NCI-H2196 treated with DMSO at 0.1 percent for 48 hours (cell line): ENCODE results near the gene ASPSCR1.

ENCODE experiments used
- DNase-seq: peaks from one replicate; lab custom pipeline; 2025; ENCODE audit not compliant: unreplicated experiment; lab: John Stamatoyannopoulos, UW

ASPSCR1 gene

DNA sequence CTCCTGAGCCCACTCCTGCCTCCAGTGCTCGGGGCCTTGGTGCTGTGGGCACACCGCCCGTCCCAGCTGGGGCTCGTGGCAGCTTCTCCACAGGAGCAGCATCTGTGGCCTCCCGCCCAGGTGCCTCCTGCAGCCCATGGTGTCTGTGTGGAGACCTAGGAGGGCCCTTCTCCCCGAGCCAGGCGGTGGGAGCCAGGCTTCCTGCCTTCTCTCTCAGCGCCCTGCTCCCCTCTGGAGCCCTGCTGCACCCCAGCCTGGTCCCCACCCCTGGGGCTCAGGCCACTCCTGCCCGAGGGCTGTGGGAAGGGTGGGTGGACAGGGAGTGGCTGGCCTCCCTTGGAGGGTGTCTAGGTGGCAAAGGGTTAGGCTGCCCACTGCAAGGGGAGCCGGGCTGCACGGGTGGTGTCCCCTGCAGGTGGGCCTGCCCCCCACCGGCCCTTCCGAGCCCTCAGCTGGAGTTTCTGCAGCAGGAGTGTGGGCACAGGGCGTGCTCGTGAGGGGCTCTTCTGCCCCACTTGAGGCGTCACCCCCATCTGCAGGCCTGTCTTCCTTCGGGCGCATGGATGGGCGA, 34.3 kb downstream of the ASPSCR1 start:
- DNase-seq, result no peak

DNA sequence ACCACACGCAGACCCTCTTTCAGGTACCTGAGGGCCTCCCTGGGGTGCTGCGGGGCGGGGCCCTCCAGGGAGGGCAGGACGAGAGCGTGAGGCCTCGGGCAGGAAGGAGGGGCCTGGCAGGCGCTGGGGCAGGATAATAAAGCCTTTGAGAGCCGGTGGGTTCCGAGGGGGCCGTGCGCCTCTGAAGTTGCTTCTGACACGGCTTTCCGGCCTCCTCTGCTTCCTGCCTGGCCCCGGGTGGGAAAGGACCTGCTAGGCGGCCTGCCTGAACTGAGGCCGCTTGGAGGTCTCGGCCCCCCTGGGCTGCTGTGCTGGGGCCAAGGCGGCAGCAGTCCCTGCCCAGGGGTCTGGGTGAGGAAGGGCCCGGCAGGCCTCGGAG, 34.8 kb downstream of the ASPSCR1 start:
- DNase-seq, result no peak

DNA sequence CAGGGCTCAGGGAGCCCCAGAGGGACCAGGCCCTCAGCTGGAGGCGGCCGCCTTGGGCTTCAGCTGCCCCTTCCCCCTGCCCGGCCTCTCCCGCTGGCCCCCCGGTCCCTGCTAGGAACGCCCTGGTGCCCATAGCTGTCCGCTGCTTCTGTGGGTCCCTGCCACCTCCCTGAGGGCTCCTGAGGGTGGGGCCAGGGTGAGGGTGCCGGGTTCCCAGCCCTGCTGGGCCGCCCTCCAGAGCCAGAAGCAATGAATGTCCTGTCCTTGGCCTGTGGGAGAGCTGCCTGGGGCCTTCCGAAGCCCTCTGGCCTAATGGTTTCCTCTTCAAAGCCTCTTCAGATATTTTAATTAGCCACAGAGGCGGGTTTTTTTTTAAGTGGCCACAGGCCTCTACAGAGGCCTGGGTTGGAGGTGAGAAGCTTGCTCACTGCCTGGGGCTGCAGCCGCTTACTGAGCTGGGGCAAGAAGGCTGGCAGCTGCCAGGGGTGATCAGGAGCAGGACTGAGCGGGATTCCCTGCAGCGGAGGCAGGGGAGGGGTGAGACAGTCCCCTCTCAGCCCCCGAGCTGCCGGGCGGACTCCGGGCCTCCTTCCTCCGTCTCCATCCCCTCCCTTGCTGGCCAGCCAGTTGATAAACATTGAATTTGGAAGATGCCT, 35.3 kb downstream of the ASPSCR1 start:
- DNase-seq, result peak; percentile 37

DNA sequence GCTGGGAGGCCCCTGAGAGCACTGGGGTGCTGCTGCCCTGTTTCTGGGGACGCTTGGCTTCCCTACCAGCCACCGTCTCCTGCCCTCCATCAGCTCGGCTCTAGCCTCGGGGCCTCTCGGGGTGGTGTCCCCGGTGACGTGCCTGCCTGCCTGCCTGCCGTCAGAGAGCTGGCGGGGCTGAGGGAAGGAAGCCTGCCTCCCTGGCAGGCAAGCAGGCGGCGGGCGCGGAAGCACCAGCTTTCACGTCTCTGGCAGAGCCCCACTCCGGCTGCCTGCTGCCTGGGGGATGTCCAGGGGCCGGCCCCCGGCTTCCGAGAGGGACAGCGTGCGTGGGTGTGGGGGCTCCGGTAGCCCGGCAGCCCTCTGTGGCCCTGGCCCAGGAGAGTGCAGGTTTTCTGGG, 35.9 kb downstream of the ASPSCR1 start:
- no peak for DNase-seq

DNA sequence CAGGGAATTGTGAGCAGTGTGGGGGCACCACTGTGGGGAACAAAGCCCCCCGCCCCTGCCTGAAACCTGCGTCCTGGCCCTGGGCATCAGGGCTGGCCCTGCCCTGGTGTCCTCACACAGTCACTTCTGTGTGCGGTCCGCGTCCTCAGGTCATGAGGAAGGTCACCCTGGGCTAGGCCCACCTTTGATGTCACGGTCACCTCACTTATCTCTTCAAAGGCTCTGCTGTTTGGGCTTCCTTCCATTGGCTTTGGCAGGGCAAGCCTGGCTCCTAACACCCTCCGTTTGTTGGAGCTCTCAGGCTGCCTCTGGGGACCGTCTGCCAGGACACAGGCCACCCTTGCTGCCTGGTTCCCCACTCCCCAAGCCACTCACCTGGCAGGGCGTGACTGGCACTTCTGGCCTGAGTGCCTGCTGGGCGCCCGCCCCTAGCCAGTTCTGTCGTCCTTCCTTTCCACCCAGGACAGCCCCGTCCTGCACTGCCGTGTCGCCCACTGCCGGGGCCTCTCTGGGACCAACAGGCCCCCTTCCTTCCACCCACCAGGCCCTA, 36.4 kb downstream of the ASPSCR1 start:
- no peak for DNase-seq

DNA sequence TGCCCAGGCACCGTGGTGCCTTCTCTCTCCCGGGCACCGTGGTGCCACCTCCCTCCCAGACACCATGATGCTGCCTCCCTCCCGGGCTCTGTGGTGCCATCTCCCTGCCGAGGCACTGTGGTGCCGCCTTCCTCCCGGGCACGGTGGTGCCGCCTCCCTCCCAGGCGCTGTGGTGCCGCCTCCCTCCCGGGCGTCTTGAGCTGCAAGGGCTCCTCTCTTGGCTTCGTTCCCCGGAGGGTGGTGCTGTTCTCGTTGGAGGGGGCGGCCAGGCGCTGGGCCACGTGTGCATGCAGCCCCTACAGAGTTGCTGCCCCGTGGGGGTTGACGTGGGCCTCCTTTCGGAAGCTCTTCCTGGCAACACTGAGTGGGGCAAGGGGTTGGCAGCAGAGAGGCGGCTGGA, 37.0 kb downstream of the ASPSCR1 start:
- DNase-seq, result no peak

DNA sequence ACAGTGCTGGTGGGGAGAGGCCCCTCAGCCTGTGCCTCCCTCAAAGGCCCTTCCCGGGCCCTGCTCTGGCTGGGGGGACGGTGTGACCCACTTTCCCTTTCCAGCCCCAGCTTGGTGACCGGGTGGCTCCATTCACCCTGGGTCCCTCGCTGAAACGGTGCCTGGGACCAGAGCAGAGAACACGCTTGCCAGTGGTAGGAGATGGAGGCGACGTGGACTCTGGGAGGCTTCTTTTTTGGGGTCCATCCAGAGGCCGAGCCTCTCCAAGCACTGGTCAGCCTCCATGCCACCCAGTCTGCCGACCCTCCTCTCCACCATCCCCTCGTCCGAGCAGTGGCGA, 37.5 kb downstream of the ASPSCR1 start:
- no peak for DNase-seq

DNA sequence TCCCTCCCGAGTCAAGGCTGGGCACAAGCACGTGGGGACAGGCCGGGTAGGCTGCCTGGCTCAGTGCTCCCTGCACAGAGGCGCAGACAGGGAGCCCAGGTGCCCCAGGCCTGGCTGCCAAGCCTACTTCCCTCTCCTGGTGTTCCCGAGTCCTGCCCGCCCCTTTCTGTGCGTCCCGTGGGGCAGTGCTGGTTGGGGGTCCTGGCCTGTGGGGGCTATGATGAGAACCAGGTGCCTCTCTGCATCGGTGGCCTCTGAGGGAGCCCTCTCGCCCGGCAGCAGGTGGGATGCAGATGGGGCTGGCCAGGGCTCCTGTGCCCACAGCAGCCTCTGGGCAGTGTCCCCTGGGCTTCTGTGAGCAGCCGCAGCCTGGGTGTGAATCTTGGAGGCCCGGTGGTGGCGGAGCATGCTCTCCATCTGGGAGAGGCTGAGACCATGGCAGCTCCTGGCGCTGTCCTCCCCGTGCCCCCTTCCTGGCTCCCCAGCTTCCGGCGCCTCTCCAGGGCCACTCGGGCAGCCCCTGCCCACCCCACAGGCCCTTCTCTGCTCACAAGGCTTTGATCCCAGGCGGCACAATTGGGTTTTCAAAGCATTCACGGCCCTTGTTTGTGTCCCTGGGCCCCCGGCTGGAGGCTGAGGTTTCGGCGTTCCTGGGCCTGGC, 38.0 kb downstream of the ASPSCR1 start:
- DNase-seq, result no peak

DNA sequence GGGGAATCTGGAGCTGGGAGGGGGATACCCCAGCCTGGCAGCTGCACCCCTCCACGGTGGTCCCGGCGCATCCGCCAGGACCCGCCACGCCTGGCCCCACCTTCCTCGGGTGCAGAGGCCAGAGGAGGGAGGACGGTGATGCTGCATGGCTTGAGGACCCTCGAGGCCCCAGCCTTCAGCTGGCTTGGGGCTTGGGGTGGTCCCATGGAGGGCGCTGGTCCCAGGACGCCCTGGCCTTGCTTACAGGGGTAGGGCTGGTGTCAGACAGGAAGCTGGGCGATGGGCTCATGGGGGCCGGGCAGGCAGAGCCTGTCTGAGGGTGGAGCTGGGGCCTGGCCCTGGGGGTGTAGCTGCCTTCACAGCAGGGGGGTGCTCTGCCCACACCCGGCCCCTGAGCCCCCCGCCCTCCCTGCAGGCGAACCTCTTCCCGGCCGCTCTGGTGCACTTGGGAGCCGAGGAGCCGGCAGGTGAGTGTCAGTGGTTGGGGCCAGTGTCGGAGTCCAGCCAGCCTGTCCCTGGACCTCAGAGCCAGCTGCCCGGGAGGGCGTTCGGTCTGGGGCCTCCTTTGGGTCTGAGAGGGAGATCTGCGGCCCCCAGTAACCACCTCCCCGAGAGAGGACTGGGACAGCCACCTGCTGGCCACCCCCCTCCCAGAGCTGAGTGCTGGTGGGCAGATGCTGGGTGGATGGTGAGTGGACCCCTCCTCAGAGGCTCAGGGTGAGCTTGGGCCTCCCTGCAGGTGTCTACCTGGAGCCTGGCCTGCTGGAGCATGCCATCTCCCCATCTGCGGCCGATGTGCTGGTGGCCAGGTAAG, 38.8 kb downstream of the ASPSCR1 start:
- no peak for DNase-seq

DNA sequence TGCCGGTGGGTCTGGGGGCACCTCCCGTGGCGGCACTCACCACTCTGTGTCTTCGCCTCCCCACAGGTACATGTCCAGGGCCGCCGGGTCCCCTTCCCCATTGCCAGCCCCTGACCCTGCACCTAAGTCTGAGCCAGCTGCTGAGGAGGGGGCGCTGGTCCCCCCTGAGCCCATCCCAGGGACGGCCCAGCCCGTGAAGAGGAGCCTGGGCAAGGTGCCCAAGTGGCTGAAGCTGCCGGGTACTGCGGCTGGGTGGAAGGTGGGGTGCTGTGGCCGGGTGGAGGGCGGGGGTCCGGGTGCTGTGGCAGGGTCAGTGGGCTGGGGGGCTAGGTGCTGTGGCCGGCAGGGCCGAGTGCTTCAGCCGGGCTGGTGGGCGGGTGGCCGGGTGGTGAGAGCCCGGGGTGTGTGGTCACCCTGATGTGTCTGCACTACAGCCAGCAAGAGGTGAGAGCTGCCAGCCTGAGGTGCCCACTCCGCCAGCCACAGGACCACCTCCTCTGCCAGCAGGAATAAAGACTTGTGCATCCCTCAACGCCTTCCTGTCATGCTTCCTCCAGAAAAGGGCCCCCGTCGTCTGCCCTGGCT, 39.5 kb downstream of the ASPSCR1 start:
- DNase-seq, result no peak

DNA sequence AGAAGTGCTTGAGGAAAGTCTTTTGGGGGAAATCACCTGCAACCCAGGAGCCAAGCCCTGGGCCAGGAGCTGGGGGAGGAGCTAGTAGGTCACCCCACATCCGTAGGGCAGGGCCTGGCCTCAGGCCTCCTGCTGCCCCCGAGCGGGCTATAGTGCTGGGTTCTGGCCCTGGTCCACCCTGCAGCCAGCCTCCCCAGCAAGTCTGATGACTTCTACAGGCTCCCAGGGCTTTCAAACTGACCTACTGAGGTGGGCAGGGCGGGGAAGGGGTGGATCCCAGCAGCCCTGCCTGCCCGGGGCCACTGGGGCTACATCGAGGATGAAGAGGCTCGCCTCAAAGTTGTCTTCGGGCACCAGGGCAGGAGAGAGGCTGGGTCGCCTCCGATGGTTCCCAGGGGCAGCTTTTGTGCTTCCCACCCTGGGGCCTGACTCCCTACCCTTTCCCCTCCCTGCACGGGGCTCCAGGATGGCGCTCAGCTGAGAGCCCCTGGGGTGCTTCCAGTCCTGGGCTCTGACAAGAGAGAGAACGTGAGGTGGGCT, 40.3 kb downstream of the ASPSCR1 start:
- DNase-seq, result no peak

DNA sequence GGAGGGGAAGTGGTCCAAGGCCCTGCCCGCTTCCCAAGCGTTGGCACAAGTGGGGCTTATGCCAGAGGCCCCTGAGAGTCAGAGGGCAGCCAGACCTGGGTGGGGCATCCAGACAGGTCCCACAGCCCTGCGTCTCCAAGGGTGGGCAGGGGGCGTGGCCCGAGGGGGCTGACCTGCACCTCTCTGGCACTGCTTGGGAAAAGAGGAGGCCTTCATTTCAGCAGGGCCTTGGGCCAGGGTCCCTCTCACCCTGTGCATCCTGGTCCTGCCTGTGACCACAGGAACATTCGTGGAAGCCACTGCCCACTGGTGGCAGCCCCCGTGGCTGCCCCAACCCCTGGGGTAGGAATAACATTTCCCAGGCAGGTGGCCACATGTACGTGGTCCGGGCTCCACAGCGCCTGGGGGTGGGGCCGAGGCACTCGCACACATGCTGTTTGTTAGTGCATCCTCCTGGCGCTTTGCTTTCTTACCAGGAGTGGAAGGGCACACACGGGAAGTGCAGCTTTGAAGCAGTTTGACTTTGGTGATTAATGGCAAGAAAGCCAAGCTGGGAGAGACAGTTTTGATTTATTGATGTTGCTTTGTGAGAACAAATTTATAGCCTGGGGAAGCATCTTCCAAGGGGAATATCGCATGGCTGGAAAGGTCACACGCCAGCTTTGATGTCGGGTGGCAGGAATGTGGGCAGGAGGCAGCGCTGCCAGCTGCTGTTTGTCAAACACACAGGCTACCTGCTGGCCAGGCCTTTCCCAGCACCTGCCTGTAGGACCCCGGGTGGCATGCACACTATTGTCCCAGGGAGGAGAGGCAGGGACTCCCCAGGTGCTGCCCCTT, 40.9 kb downstream of the ASPSCR1 start:
- peak; percentile 65 for DNase-seq

DNA sequence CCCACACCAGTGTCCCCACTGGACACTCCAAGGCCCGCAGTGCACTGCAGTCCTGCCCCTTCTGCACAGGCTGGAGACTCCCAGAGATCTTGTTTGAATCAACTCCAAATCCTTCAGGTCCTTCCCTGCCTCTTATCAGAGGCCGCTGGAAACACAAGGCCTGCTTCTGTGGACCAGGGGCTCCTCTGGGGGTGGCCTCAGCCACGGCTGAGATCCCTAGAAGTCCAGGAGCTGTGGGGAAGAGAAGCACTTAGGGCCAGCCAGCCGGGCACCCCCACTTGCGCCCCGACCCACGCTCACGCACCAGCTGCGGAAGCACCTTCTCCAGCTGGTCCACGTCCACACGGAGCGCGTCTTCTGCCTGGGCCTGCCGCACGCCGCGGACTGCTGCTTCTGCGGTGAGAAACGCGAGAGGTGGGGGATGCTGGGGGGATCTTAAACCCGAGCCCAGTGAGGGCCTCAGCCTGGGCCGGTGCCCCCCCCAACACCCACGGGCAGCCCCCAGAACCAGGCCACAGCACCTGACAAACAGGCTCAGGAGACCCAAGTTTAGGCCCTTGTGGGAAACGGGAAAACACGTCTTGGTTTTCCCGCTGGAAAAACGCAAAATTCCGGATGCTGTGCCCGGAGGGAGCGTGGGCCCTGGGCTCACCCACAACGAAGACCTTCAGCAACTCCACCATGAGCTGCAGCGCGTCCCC, 41.7 kb downstream of the ASPSCR1 start:
- DNase-seq, result no peak

DNA sequence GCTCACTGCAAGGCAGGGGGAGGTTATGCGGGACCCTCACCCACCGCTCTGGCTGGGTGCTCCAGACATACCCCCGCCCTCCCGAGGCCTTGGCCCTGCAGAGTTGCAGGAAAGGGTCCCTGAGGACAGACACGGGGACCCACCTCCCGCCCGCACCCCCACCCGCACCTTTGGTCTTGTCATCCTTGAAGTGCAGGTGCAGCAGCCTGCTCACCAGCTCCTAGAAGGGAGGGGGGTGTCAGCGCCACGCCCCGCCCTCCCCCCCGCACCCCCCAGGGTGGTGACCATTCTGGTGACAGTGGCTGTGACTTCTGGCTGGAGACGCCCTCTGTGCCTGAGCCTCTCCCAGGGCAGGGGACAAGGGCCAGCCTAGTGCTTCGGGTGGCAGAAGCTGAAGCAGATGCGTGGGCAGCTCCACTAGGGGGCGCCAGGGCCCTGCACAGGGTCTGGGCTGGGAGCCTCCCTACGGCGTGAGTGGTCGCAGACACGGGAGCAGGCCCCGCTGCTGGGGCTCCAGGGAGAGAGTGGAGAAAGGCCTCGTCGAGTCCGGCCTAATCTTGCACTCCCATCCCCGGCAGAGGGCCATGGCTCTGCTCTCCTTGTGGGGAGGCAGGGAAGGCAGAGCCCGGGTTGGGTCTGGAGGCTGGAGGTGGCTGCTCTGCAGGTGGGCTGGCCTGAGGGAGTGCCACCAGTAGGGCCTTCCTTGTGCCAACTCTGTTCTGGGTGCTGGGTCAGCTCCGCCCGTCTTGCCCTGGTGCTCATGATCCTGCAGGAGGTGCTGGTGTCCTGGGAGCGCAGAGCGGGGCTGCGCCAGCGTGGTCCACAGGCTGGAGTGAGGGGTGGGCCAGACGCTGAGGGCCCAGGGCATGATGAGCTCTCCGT, 42.5 kb downstream of the ASPSCR1 start:
- DNase-seq, result peak; percentile 62

DNA sequence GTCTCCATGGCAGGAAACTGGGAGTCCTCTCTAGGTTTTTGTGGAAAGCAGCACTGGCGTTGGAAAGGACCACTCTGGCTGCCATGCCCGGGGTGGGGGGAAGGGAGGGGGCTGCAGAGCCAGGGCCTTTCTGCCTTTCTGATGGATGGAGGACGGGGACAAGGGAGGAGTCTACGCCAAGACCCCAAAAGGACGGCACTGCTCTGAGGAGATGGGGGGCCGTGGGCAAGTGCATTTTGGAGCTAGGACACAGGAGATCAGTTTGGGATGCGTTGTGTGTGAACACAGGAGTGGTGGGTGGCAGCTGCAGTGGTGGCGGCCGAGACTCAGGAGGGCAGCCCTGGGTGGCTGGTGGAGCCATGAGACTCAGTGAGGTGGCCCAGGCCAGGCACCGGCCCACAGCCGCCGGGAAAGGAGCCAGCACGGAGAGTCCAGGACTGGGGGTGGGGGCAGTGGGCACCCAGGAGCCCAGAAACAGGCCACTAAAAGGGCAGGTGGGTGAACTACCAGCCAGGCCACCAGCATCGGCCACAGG, 43.2 kb downstream of the ASPSCR1 start:
- no peak for DNase-seq

DNA sequence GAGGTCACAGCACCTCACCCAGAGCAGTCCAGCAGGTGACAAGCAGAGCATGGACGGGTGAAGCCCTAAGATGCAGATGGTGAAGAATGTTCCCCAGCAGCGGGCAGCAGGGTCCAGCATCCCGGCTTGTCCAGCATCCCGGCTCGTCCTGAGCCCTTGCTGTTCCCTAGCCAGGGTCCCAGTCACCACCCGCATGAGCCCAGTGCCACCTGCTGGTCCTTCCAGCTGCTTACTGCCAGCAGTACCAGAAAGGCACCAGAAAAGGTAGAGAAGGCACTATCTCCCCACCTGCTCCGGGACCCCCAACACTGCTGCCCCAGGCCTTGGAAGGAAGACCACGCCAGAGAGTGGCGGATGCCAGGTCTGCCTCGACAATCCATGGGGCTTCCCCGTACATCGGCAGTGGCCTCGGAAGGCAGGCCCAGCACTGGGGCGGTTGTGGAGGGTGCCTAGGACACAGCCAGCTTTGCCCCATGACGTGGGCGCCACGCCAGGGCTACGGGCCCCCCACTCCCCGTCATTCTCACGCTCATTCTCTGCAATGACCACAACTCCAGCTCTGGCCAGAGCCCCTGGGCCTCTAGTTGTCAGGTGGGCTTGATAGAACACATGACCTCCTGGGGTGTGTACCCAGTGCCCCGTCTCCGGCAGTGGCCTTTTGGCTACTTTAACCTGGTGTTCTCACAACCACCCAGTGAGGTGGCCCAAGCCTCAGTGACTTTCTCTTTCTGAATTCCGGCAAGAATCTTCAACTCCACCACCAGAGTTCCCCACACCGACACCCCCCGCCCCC, 43.9 kb downstream of the ASPSCR1 start:
- DNase-seq, result peak; percentile 75

DNA sequence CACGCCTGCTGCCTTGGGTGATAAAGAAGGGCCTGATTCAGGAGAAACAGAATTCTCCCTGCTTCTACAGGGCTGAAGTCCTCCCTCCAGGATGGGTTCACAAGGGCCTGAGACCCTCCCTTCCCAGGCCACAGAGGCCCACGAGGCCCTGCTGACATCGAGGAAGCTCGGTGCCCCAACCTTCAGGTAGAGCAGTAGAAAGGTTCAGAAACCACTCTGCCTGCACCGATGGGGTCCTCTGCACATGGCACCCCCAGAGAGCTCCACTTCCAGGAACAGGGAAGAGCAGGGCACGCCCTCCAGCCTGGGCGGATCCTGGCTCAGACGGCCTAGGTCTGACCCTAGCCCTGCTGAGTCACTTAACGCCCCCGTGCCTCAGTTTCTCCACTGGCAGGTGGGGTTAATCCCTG, 44.5 kb downstream of the ASPSCR1 start:
- no peak for DNase-seq
